Right atrium auricular region (tissue), 2 donors: ENCODE data around the gene CRISP3. TPM values are rescaled to one million over a fixed set of nuclear protein-coding genes. Genes with fewer than 3 reads are reported as not detected.
"Not testable (repeated sequence)": the region's sequence is repeated elsewhere in the genome, so short reads cannot be mapped to it uniquely, and the experiment has no call there.

Experiments used
- DNase-seq: peaks from one replicate; pipeline ENCODE4 v3.0.0-alpha.2; 2019; ENCODE audit warnings: low spot score
- H3K27ac ChIP-seq, 2 donors: fragments of 200-600 bp; sonication (generic); 1 replicate in 1 of 2; 2 replicates in 1 of 2; pipeline ENCODE4 v1.5.1; 2016 to 2019
- H3K27me3 ChIP-seq, 2 donors: fragments of 200-600 bp; sonication (generic); one replicate each; pipeline versions ENCODE4 v1.5.1 to v1.6.0; 2017 to 2019
- H3K36me3 ChIP-seq: fragments of 200-600 bp; sonication (generic); one replicate; pipeline ENCODE4 v1.5.1; 2016
- H3K4me1 ChIP-seq, 2 donors: fragments of 200-600 bp; sonication (generic); one replicate each; pipeline versions ENCODE4 v1.5.1 to v1.6.0; 2017 to 2019
- H3K4me3 ChIP-seq, 2 donors: fragments of 200-600 bp; sonication (generic); 1 replicate in 1 of 2; 2 replicates in 1 of 2; pipeline ENCODE4 v1.5.1; 2017 to 2019; ENCODE audit warnings: mild to moderate bottlenecking in 1 of 2, moderate library complexity in 1 of 2
- H3K9me3 ChIP-seq, 2 donors: fragments of 200-600 bp; sonication (generic); one replicate each; pipeline ENCODE4 v1.5.1; 2019
- CTCF ChIP-seq, 2 donors: fragments of 200-600 bp; sonication (generic); IDR thresholded peaks; one replicate each; pipeline ENCODE4 v1.5.1; 2019; ENCODE audit warnings: antibody characterized with exemption in 2 of 2
- total RNA-seq, 2 donors: library from RNA; depleted of rRNA; stranded (reverse); fragments of >200 nt; gene quantifications; one replicate each; pipeline ENCODE4 v1.1.0, GENCODE V29; 2016

CRISP3 gene
- total RNA-seq, 2 donors from 2014 or later = not detected

- Histone ChIP-seq H3K4me1 (no peaks in the 10 kb centered on the region), H3K36me3 (no peaks in the 10 kb centered on the region), H3K4me3 (no peak overlapping the region), H3K27me3 (no peaks in the 10 kb centered on the region), H3K27ac (no peak overlapping the region), H3K9me3 (no peaks in the 10 kb centered on the region)
- no peak for DNase-seq
- TF ChIP-seq CTCF (IDR thresholded peaks at IDR 0.05) = no peak
Measured at GRCh38 chr6:49739423-49739822, 4.8 kb downstream of the CRISP3 start.

- Histone ChIP-seq H3K9me3 (no peaks in the 10 kb centered on the region), H3K27ac (no peak overlapping the region), H3K4me3 (no peak overlapping the region), H3K27me3 (no peaks in the 10 kb centered on the region), H3K4me1 (no peaks in the 10 kb centered on the region), H3K36me3 (no peaks in the 10 kb centered on the region)
- TF ChIP-seq CTCF (IDR thresholded peaks at IDR 0.05) = no peak
- no peak for DNase-seq
Measured at GRCh38 chr6:49736017-49736508, 8.1 kb downstream of the CRISP3 start.

GRCh38 chr6:49733680-49734079 lies 10.5 kb downstream of the CRISP3 start:
- H3K4me3 ChIP-seq = no peak overlapping the region
- H3K27me3 ChIP-seq = no peaks in the 10 kb centered on the region
- DNase-seq = no peak
- no peak overlapping the region for H3K27ac ChIP-seq
- TF ChIP-seq CTCF (IDR thresholded peaks at IDR 0.05) = no peak
- H3K36me3 ChIP-seq = no peaks in the 10 kb centered on the region
- H3K4me1 ChIP-seq = no peaks in the 10 kb centered on the region
- H3K9me3 ChIP-seq = no peaks in the 10 kb centered on the region

GRCh38 chr6:49732781-49733180 lies 11.4 kb downstream of the CRISP3 start:
- no peaks in the 10 kb centered on the region for H3K27me3 ChIP-seq
- H3K9me3 ChIP-seq = no peaks in the 10 kb centered on the region
- DNase-seq = no peak
- no peak for TF ChIP-seq CTCF (IDR thresholded peaks at IDR 0.05)
- H3K4me1 ChIP-seq = no peaks in the 10 kb centered on the region
- no peak overlapping the region for H3K27ac ChIP-seq
- H3K36me3 ChIP-seq = no peaks in the 10 kb centered on the region
- H3K4me3 ChIP-seq = no peak overlapping the region

GRCh38 chr6:49730251-49730650 lies 13.9 kb downstream of the CRISP3 start:
- H3K36me3 ChIP-seq = no peaks in the 10 kb centered on the region
- no peak for TF ChIP-seq CTCF (IDR thresholded peaks at IDR 0.05)
- DNase-seq = no peak
- H3K9me3 ChIP-seq = no peaks in the 10 kb centered on the region
- no peaks in the 10 kb centered on the region for H3K27me3 ChIP-seq
- no peak overlapping the region for H3K4me3 ChIP-seq
- no peaks in the 10 kb centered on the region for H3K4me1 ChIP-seq
- no peak overlapping the region for H3K27ac ChIP-seq

GRCh38 chr6:49723917-49724316 lies 20.3 kb downstream of the CRISP3 start:
- not testable (repeated sequence) for H3K27ac ChIP-seq, H3K4me1 ChIP-seq, H3K4me3 ChIP-seq, DNase-seq, H3K27me3 ChIP-seq, H3K36me3 ChIP-seq, H3K9me3 ChIP-seq
